ENCODE results near the gene KIN.

Gene KIN

DNA sequence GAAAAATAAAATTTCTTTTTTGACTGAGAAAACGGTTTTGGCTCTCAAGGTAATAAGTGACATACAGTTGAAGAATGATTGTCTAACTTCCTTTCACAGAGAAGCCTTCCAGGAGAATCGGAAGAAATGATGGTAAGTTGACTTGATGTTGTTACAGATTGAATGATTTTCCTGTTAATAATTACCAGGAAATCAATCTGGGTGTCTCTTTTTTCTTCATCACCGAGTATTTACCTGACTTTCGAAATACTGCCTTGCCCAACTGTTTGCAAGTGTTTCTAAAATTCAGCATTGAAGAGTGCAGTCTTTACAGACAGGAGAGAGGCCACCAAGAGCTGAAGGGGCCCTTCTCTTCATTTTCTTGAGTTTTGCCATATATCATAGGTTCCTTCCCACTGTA is 80.7 kb downstream of the KIN start:
- no peaks in the 10 kb centered on the region for H3K36me3 ChIP-seq (ENCODE audit: insufficient read depth, low read length)
- no peak for ATAC-seq (ENCODE audit: insufficient read depth, low read depth)
- H3K4me1 ChIP-seq (ENCODE audit: insufficient read depth, low read length), result no peaks in the 10 kb centered on the region
- H3K27ac ChIP-seq (ENCODE audit: low read length), result no peak overlapping the region
- TF ChIP-seq, protein P1, sequence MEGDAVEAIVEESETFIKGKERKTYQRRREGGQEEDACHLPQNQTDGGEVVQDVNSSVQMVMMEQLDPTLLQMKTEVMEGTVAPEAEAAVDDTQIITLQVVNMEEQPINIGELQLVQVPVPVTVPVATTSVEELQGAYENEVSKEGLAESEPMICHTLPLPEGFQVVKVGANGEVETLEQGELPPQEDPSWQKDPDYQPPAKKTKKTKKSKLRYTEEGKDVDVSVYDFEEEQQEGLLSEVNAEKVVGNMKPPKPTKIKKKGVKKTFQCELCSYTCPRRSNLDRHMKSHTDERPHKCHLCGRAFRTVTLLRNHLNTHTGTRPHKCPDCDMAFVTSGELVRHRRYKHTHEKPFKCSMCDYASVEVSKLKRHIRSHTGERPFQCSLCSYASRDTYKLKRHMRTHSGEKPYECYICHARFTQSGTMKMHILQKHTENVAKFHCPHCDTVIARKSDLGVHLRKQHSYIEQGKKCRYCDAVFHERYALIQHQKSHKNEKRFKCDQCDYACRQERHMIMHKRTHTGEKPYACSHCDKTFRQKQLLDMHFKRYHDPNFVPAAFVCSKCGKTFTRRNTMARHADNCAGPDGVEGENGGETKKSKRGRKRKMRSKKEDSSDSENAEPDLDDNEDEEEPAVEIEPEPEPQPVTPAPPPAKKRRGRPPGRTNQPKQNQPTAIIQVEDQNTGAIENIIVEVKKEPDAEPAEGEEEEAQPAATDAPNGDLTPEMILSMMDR (IDR thresholded peaks at IDR 0.05; ENCODE audit: borderline replicate concordance, extremely low read depth, low read length, poor library complexity, severe bottlenecking), result no peak
- TF ChIP-seq EZH2 (IDR thresholded peaks at IDR 0.05; ENCODE audit: borderline replicate concordance, low read depth, low read length, severe bottlenecking), result no peak
- no peak for DNase-seq
- peaks cover 3% of the 10 kb centered on the region for H3K27me3 ChIP-seq (ENCODE audit: insufficient read depth, low read length, poor library complexity)
- H2AFZ ChIP-seq (ENCODE audit: low read depth, low read length), result no peak overlapping the region
- H3K79me2 ChIP-seq (ENCODE audit: insufficient read depth, low read length), result no peaks in the 10 kb centered on the region
- no peak overlapping the region for H3K4me3 ChIP-seq (ENCODE audit: low read depth in 1 of 2, low read length in 2 of 2)
- no peaks in the 10 kb centered on the region for H3K9me3 ChIP-seq (ENCODE audit: insufficient read depth, low read length, severe bottlenecking)
- H3K9ac ChIP-seq (ENCODE audit: low read depth, low read length), result no peak overlapping the region
- no peak overlapping the region for H3K4me2 ChIP-seq (ENCODE audit: insufficient read depth, low read length)
- no peaks in the 10 kb centered on the region for H4K20me1 ChIP-seq (ENCODE audit: insufficient read depth, low read length)

DNA sequence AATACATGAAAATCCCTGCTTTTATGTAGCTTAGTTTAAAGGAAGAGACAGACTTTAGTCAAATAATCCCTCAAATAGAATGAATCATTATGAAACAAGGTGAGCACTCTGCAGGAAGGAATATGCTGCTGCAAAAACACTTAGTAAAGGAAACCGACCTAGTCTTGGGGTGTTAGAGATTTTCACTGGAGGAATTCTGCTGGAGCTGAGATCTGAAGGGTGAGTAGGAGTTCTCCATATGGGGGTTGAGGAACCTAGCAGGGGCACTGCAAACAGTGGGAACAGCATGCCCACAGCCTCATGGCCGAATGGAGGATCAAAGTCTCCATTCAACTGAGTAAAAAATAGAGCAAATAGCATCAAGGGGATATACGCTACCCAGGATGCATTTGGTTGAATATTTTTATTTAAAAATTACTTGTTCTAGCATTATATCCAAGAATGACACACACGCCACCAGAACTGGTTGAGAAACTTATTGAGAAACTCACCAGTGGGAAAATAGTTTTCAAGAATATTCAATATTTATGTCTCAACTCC is 81.2 kb downstream of the KIN start:
- Histone ChIP-seq H3K4me2 (ENCODE audit: insufficient read depth, low read length) (no peak overlapping the region), H3K4me3 (ENCODE audit: low read depth in 1 of 2, low read length in 2 of 2) (no peak overlapping the region), H3K27me3 (ENCODE audit: insufficient read depth, low read length, poor library complexity) (peaks cover 3% of the 10 kb centered on the region), H3K27ac (ENCODE audit: low read length) (no peak overlapping the region), H2AFZ (ENCODE audit: low read depth, low read length) (no peak overlapping the region), H3K79me2 (ENCODE audit: insufficient read depth, low read length) (no peaks in the 10 kb centered on the region), H3K9me3 (ENCODE audit: insufficient read depth, low read length, severe bottlenecking) (no peaks in the 10 kb centered on the region), H4K20me1 (ENCODE audit: insufficient read depth, low read length) (no peaks in the 10 kb centered on the region), H3K36me3 (ENCODE audit: insufficient read depth, low read length) (no peaks in the 10 kb centered on the region), H3K4me1 (ENCODE audit: insufficient read depth, low read length) (no peaks in the 10 kb centered on the region), H3K9ac (ENCODE audit: low read depth, low read length) (no peak overlapping the region)
- ATAC-seq (ENCODE audit: insufficient read depth, low read depth) (no peak), DNase-seq (no peak)
- TF ChIP-seq, protein P1 (IDR thresholded peaks at IDR 0.05; ENCODE audit: borderline replicate concordance, extremely low read depth, low read length, poor library complexity, severe bottlenecking), result no peak
- no peak for TF ChIP-seq EZH2 (IDR thresholded peaks at IDR 0.05; ENCODE audit: borderline replicate concordance, low read depth, low read length, severe bottlenecking)

DNA sequence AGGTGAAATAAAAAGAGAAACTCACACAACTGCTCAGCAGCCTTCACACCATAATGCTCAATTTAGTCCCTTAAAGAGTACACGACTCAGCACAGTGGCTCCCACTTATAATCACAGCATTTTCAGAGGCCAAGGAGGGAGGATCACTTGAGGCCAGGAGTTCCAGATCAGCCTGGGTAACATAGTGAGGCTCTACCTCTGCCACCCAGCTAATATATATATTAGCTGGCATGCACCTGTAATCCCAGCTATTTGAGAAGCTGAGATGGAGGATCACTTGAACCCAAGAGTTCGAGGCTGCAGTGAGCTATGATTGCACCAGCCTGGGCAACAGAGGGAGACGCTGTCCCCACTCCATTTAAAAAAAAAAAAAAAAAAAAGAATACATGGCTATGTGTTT is 82.5 kb downstream of the KIN start:
- no peaks in the 10 kb centered on the region for H3K36me3 ChIP-seq (ENCODE audit: insufficient read depth, low read length)
- H3K4me2 ChIP-seq (ENCODE audit: insufficient read depth, low read length), result no peak overlapping the region
- no peak overlapping the region for H3K27ac ChIP-seq (ENCODE audit: low read length)
- H3K9ac ChIP-seq (ENCODE audit: low read depth, low read length), result no peak overlapping the region
- no peaks in the 10 kb centered on the region for H3K4me1 ChIP-seq (ENCODE audit: insufficient read depth, low read length)
- no peaks in the 10 kb centered on the region for H3K79me2 ChIP-seq (ENCODE audit: insufficient read depth, low read length)
- H3K4me3 ChIP-seq (ENCODE audit: low read depth in 1 of 2, low read length in 2 of 2), result no peak overlapping the region
- TF ChIP-seq, protein P1 (IDR thresholded peaks at IDR 0.05; ENCODE audit: borderline replicate concordance, extremely low read depth, low read length, poor library complexity, severe bottlenecking), result no peak
- TF ChIP-seq EZH2 (IDR thresholded peaks at IDR 0.05; ENCODE audit: borderline replicate concordance, low read depth, low read length, severe bottlenecking), result no peak
- no peaks in the 10 kb centered on the region for H4K20me1 ChIP-seq (ENCODE audit: insufficient read depth, low read length)
- H2AFZ ChIP-seq (ENCODE audit: low read depth, low read length), result no peak overlapping the region
- H3K9me3 ChIP-seq (ENCODE audit: insufficient read depth, low read length, severe bottlenecking), result no peaks in the 10 kb centered on the region
- no peak for DNase-seq
- ATAC-seq (ENCODE audit: insufficient read depth, low read depth), result no peak
- peaks cover 3% of the 10 kb centered on the region for H3K27me3 ChIP-seq (ENCODE audit: insufficient read depth, low read length, poor library complexity)

Data from DND-41 (cell line).